ENCODE measurements around the gene FBXO47. TPM values are rescaled to one million over a fixed set of nuclear protein-coding genes. Genes with fewer than 3 reads are reported as not detected.
A peak's percentile ranks its signal among the peaks of the same experiment; 100 is the strongest.

The FBXO47 gene
- total RNA-seq, 1 donor from 2014 or later: not detected

DNA sequence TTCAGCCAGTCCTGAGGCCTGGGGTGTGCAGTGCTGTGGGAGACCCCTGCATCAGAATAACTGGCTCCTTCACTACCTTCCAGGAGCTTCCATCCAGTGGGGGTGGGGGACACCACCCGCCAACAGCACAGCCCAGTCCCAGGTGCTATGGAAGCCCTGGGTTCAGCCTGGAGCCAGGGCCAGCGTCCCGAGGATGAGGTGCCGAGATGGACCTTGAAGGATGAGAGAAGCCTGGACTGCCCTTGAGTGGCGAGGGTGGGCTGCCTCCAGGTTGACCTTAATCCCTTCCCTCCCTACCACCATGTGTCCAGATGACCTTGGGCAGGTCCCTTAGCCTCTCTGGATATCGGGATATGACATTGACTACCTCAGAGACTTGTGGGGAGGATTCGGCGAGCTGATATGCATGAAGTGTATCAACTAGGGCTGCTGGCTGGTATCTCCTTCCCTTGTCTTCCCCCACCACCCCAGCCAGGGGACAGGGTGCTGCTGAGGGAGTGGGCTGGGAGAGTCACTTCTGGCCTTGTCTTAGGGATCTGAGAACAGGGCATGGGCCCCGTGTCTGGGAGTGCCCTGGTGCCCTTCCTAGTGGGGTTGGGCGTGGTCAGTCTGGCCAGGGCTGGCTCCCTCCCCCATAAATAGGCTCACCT, 56.0 kb downstream of the FBXO47 start:
- intact Hi-C loops (cut with DNase I): no loop called here
- no peak overlapping the region for H3K4me3 ChIP-seq
- TF ChIP-seq, protein P1, sequence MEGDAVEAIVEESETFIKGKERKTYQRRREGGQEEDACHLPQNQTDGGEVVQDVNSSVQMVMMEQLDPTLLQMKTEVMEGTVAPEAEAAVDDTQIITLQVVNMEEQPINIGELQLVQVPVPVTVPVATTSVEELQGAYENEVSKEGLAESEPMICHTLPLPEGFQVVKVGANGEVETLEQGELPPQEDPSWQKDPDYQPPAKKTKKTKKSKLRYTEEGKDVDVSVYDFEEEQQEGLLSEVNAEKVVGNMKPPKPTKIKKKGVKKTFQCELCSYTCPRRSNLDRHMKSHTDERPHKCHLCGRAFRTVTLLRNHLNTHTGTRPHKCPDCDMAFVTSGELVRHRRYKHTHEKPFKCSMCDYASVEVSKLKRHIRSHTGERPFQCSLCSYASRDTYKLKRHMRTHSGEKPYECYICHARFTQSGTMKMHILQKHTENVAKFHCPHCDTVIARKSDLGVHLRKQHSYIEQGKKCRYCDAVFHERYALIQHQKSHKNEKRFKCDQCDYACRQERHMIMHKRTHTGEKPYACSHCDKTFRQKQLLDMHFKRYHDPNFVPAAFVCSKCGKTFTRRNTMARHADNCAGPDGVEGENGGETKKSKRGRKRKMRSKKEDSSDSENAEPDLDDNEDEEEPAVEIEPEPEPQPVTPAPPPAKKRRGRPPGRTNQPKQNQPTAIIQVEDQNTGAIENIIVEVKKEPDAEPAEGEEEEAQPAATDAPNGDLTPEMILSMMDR (IDR thresholded peaks at IDR 0.05): no peak
- H3K27ac ChIP-seq: peak overlapping the region; percentile 34 to 49
- H3K36me3 ChIP-seq: peaks cover 26 to 35% of the 10 kb centered on the region in 2 donors
- no peaks in the 10 kb centered on the region for H3K9me3 ChIP-seq
- H3K27me3 ChIP-seq: no peaks in the 10 kb centered on the region
- DNase-seq (ENCODE audit: low spot score in 2 of 2): peak in 1 of 2 donors; percentile 61
- H3K4me1 ChIP-seq: peaks cover 3 to 25% of the 10 kb centered on the region in 2 donors

DNA sequence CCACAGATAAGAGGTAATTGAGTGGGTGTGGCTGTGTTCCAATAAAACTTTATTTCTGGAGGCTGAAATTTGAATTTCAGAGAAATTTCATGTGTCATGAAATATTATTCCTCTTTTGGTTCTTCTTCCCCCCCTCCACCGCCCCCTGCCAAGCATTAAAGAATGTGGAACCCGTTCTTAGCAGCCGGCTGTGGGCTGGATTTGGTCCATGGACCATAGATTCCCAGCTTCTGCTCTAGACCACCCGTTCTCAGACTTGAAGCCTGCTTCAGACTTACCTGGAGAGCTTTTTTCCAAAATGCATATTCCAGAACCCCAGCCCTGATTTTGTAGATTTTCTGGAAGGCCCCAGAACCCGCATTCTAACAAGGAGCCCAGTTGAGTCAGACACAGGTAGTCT, 56.9 kb downstream of the FBXO47 start:
- intact Hi-C loops (cut with DNase I): no loop called here
- Histone ChIP-seq H3K27me3 (no peaks in the 10 kb centered on the region), H3K4me1 (peaks cover 3 to 31% of the 10 kb centered on the region in 2 donors), H3K9me3 (no peaks in the 10 kb centered on the region), H3K4me3 (no peak overlapping the region), H3K27ac (no peak overlapping the region), H3K36me3 (peaks cover 20 to 26% of the 10 kb centered on the region in 2 donors)
- TF ChIP-seq, protein P1 (IDR thresholded peaks at IDR 0.05): no peak
- DNase-seq (ENCODE audit: low spot score in 2 of 2): peak in 1 of 2 donors; percentile 31

DNA sequence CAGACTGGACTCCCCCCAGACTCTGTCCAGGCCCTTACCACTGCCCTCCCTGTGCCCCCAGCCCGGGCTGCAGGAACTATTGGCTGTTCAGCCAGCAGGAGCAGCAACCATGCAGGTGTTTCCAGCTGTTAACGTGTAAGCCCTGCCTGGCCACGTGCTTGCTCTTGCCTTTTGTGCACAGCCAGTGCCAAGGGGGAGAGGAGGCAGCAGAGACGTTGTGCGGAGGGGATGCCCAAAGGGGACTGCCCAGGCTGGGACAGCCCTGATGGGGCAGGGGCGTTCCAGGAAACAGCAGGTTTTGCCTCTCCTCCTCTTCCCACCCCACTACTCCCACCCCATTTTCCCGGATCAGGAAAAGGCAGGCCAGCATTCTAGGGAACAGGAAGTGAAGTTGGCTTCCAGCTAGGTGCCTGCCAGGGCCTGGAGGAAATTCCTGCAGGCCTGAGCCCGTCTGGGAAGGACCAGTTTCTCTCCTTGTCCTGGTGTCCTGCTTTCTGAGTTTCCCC, 58.5 kb downstream of the FBXO47 start:
- H3K36me3 ChIP-seq: peaks cover 12 to 21% of the 10 kb centered on the region in 2 donors
- H3K4me1 ChIP-seq: peaks cover 3 to 31% of the 10 kb centered on the region in 2 donors
- TF ChIP-seq, protein P1 (IDR thresholded peaks at IDR 0.05): no peak
- peak overlapping the region; percentile 16 to 24 for H3K27ac ChIP-seq
- no peaks in the 10 kb centered on the region for H3K27me3 ChIP-seq
- no peaks in the 10 kb centered on the region for H3K9me3 ChIP-seq
- no peak overlapping the region for H3K4me3 ChIP-seq
- no peak for DNase-seq (ENCODE audit: low spot score in 2 of 2)
- intact Hi-C loops (cut with DNase I): loop anchor here (10.0 kb wide), 1 partner anchor 56 kb away; the partner anchor contains the start of gene FBXO47

DNA sequence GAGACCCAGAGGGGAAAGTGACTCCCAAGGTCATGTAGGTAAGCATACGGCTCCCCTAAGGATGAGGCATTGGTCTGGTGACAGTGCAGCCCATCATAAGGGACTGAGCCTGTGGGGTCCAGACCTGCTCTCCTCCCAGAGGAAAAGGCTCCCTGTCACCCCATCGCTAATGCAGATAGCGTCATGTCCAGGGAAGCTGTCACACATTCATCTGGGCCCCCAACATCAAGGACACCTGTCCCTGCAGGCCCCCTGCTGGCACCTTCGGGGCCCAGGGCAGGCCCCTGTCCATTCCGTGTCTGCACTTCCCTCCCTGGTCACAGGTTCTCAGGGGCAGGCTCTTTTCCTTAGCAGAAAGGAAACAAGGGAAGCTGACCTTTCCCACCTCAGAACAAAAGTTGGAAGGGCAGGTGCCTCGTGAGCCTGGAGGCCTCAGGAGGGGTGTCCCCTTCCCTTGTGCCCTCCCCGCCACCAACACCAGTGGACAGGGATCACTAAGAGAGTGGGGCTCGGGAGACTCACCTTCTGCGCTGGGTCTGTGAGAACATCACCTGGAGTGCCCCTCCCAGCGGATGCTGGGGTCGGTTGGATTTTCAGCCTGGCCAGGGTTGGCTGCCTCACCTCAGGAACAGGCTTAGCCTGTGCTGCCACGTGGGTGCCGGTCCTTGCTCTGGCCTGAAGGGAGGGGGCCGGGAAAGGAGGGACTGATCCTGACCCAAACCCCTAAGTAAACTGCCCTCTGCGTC, 59.1 kb downstream of the FBXO47 start:
- intact Hi-C loops (cut with DNase I): loop anchor here (10.0 kb wide), 1 partner anchor 57 kb away; the partner anchor contains the start of gene FBXO47
- Histone ChIP-seq H3K4me1 (peaks cover 3 to 31% of the 10 kb centered on the region in 2 donors), H3K27me3 (no peaks in the 10 kb centered on the region), H3K36me3 (peaks cover 19 to 27% of the 10 kb centered on the region in 2 donors), H3K4me3 (no peak overlapping the region), H3K9me3 (no peaks in the 10 kb centered on the region), H3K27ac (peak overlapping the region; percentile 16 to 24)
- DNase-seq (ENCODE audit: low spot score in 2 of 2): no peak
- TF ChIP-seq, protein P1 (IDR thresholded peaks at IDR 0.05): no peak

DNA sequence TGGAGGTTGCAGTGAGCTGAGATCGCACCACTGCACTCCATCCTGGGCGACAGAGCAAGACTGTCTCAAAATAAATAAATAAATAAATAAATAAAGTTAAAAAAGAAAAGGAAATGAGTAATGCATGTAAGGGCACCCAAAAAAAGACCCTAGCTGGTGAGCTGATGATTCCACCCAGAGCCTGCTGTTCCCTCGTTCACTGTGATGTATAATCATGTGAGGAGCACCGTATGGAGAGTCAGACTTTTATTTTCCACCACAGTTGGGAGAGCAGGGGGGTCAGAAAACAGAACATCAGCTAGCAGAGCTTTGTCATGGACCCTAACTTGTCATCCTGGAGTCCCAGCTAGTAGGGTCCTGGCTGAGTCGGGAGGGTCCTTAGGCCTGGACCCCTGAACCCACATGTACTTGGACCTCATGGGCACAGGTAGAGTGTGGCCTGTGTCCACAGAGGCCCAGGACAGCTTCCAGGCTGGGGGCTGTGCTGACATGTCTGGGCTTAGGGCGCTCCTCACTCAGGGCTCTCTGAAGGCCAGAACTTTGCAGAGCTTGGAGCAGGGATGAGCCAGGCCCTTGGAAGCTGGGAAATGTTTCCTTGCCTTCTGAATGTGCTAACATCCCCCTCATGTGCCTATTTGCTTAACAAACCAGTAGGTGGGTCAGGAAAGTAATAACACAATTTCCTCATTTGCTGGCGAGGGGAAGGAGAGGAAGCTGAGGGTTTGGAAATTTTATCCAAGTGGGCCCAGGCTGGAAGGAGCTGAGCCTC, 60.6 kb downstream of the FBXO47 start:
- H3K36me3 ChIP-seq: peaks cover 23 to 35% of the 10 kb centered on the region in 2 donors
- H3K4me3 ChIP-seq: no peak overlapping the region
- no peaks in the 10 kb centered on the region for H3K9me3 ChIP-seq
- intact Hi-C loops (cut with DNase I): loop anchor here (10.0 kb wide), 1 partner anchor 58 kb away; the partner anchor contains the start of gene FBXO47
- peak overlapping the region; percentile 13 to 62 for H3K27ac ChIP-seq
- TF ChIP-seq, protein P1 (IDR thresholded peaks at IDR 0.05): no peak
- H3K4me1 ChIP-seq: peaks cover 0 to 32% of the 10 kb centered on the region in 2 donors
- DNase-seq (ENCODE audit: low spot score in 2 of 2): no peak
- H3K27me3 ChIP-seq: no peaks in the 10 kb centered on the region
